ENCODE results near the gene TMEM219.
"Not testable (repeated sequence)": the region's sequence is repeated elsewhere in the genome, so short reads cannot be mapped to it uniquely, and the experiment has no call there.

Gene TMEM219

DNA sequence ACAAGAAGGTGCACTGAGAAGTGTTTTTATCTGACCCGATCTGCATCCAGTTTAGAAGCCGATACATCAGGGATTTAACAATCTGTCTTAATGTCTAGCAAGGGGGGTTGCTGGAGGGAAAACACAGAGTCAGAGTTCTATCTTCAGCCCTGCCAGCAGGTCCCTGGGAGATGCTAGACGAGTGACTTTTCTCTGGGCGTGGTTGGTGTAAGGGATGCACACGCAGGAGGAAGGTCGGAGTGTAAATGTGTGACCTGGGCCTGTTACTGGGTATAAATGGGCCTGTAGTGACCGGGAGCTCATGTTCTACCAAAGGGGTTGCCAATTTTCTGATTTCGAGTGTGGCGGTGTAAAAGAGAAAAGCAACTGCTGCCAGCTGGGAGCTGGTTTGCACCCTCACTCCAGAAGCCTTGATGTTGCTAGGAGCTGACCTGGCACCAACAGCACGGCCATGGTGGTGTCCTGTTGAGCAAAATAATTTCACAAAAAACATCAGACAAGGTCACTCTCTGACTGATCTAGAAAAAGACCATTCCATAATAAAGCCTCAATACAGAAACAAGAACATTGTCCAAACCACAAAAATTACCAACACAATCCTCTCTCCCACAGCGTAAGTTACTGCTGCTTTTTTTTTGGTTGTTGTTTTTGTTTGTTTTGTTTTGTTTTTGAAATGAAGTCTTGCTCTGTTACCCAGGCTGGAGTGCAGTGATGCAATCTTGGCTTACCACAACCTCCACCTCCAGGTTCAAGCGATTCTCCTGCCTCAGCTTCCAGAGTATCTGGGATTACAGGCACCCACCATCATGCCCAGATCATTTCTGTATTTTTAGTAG lies 34.6 kb upstream of the TMEM219 start:
- Mint-ChIP-seq H3K36me3 (peaks cover 4% of the 10 kb centered on the region), H3K4me3 (peak overlapping the region; percentile 95), H3K9me3 (no peaks in the 10 kb centered on the region), H3K4me1 (peaks cover 22% of the 10 kb centered on the region), H3K27ac (peak overlapping the region; percentile 95), H3K27me3 (no peaks in the 10 kb centered on the region)
- DNase-seq (ENCODE audit: low spot score in 2 of 2) (no peak), ATAC-seq (ENCODE audit: low read depth) (no peak)

DNA sequence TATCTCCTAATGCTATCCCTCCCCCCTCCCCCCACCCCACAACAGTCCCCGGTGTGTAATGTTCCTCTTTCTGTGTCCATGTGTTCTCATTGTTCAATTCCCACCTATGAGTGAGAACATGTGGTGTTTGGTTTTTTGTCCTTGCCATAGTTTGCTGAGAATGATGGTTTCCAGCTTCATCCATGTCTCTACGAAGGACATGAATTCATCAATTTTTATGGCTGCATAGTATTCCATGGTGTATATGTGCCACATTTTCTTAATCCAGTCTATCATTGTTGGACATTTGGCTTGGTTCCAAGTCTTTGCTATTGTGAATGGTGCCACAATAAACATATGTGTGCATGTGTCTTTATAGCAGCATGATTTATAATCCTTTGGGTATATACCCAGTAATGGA lies 30.1 kb upstream of the TMEM219 start:
- H3K27me3 Mint-ChIP-seq; ATAC-seq (ENCODE audit: low read depth); H3K4me3 Mint-ChIP-seq; H3K4me1 Mint-ChIP-seq; H3K36me3 Mint-ChIP-seq; DNase-seq (ENCODE audit: low spot score in 2 of 2); H3K9me3 Mint-ChIP-seq; H3K27ac Mint-ChIP-seq: not testable (repeated sequence)

DNA sequence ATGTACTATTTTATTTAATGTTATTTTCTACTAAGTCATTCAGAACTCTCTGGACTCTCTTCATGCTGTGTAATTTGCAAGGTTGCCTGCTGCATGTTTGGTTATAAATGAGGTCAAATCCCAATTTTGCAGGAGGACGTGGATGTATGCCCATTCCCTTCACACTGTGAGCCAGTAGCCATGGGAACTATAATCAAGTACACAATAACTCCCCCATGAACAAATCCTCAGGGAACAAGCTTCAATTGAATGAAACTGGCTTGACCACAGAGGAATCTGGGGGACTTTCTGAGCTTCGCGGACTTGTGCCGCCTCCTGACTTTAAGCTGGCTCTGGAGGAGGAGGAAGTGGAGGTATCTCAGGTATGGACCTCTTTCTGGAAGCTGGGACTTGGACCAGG lies 21.2 kb upstream of the TMEM219 start:
- Mint-ChIP-seq H3K27ac (no peak overlapping the region), H3K9me3 (no peaks in the 10 kb centered on the region), H3K36me3 (no peaks in the 10 kb centered on the region), H3K27me3 (peaks cover 13% of the 10 kb centered on the region), H3K4me3 (no peak overlapping the region), H3K4me1 (no peaks in the 10 kb centered on the region)
- no peak for DNase-seq (ENCODE audit: low spot score in 2 of 2)
- no peak for ATAC-seq (ENCODE audit: low read depth)

DNA sequence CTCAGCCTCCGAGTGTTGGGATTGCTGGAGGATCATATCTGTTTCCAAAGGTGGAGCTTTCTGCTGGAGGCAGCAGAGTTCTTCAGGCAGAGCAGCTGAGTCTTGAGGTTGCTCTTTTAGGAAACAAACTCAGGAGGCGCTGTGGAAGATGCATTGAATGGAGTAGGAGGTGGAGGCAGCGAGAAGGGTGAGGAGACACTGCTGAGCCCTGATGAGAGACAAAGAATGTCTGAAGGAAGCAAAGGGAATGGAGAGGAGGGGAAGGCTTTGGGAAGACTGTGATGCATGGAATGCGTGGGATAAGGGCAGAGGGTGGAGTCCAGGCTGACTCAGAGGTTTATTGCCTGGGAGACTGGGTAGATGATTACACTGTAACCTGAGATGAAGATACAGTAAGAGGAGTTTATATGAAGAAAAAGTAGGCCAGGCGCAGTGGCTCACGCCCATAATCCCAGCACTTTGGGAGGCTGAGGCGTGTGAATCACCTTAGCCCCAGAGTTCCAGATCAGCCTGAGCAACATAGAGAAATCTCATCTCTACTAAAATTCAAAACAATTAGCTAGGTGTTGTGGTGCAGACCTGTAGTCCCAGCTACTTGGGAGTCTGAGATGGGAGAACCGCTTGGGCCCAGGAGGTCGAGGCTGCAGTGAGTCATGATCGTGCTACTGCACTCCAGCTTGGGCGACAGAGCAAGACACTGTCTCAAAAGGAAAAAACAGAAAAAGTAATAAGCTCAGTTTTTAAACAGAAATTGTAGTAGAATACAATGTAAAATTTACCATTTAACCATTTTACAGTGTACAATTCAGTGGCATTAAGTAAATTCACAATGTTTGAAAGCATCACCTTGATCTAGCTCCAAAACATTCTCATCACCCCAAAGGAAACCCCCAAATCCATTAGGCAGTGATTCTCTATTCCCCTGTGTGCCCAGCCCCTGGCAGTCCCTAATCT lies 17.8 kb upstream of the TMEM219 start:
- Mint-ChIP-seq H3K9me3 (no peaks in the 10 kb centered on the region), H3K27me3 (peaks cover 8% of the 10 kb centered on the region), H3K4me1 (no peaks in the 10 kb centered on the region), H3K36me3 (no peaks in the 10 kb centered on the region), H3K4me3 (no peak overlapping the region), H3K27ac (no peak overlapping the region)
- ATAC-seq (ENCODE audit: low read depth) (no peak), DNase-seq (ENCODE audit: low spot score in 2 of 2) (no peak)

- Mint-ChIP-seq H3K4me1 (no peaks in the 10 kb centered on the region), H3K4me3 (no peak overlapping the region), H3K27ac (no peak overlapping the region), H3K9me3 (no peaks in the 10 kb centered on the region), H3K36me3 (peaks cover 6% of the 10 kb centered on the region), H3K27me3 (peaks cover 9% of the 10 kb centered on the region)
- ATAC-seq (ENCODE audit: low read depth) (no peak), DNase-seq (ENCODE audit: low spot score in 2 of 2) (no peak)
Measured at GRCh38 chr16:29947897-29948296, 14.0 kb upstream of the TMEM219 start.

DNA sequence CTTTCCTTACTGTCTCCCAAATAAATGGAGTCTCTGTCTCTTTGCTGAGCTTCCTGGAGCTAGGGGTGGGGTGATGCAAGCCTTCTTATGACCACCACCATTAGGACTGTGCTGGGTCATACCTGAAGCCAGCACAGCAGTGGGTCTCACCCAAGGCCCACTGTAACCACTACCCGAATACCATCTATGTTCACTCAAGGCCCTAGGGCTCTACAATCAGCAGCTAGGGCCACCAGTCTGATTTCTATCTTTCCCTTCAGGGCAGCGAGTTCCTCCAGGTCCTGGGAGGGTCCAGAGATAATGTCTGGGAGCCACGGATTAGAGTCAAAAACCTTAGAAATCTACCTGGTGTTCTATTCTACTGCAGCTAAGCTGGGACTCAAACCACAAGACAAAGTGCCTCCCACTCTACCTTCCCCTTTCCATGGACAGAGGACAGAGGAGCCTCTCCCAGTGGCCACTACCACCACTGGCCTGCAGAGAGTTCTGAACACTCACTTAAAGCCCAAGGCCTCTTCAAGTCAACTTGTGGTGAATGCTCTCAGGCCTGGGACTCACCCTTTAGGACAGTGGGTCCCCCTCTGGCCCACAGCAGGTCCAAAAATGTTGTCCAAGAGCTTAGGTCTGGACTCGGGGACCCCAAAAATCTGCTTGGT lies 10.9 kb upstream of the TMEM219 start:
- DNase-seq (ENCODE audit: low spot score in 2 of 2) (no peak), ATAC-seq (ENCODE audit: low read depth) (no peak)
- H3K27me3 Mint-ChIP-seq: peaks cover 9% of the 10 kb centered on the region
- H3K27ac Mint-ChIP-seq: no peak overlapping the region
- no peaks in the 10 kb centered on the region for H3K4me1 Mint-ChIP-seq
- H3K9me3 Mint-ChIP-seq: no peaks in the 10 kb centered on the region
- peaks cover 6% of the 10 kb centered on the region for H3K36me3 Mint-ChIP-seq
- H3K4me3 Mint-ChIP-seq: no peak overlapping the region

GRCh38 chr16:29951625-29952365 lies 10.1 kb upstream of the TMEM219 start:
- peaks cover 6% of the 10 kb centered on the region for H3K36me3 Mint-ChIP-seq
- no peaks in the 10 kb centered on the region for H3K4me1 Mint-ChIP-seq
- H3K27ac Mint-ChIP-seq: no peak overlapping the region
- no peaks in the 10 kb centered on the region for H3K9me3 Mint-ChIP-seq
- no peak for DNase-seq (ENCODE audit: low spot score in 2 of 2)
- ATAC-seq (ENCODE audit: low read depth): no peak
- no peak overlapping the region for H3K4me3 Mint-ChIP-seq
- peaks cover 9% of the 10 kb centered on the region for H3K27me3 Mint-ChIP-seq

DNA sequence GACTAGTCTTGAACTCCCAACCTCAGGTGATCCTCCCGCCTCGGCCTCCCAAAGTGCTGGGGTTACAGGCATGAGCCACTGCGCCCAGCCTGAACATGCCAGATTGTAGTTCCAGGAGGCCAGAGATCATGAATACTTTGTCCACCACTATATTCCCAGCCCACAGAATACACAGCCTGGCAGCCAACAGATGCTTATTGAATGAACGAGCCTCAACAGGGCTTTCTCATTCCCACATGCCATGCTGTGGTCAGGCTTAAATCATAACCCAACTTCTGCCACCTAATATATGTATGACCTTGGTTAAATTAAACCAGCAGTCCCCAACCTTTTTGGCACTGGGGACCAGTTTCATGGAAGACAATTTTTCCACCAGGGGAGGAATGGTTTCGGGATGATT lies 3.1 kb upstream of the TMEM219 start:
- no peaks in the 10 kb centered on the region for H3K27me3 Mint-ChIP-seq
- no peak overlapping the region for H3K27ac Mint-ChIP-seq
- no peaks in the 10 kb centered on the region for H3K9me3 Mint-ChIP-seq
- DNase-seq (ENCODE audit: low spot score in 2 of 2): no peak
- peaks cover 14% of the 10 kb centered on the region for H3K4me1 Mint-ChIP-seq
- ATAC-seq (ENCODE audit: low read depth): no peak
- H3K36me3 Mint-ChIP-seq: no peaks in the 10 kb centered on the region
- no peak overlapping the region for H3K4me3 Mint-ChIP-seq

DNA sequence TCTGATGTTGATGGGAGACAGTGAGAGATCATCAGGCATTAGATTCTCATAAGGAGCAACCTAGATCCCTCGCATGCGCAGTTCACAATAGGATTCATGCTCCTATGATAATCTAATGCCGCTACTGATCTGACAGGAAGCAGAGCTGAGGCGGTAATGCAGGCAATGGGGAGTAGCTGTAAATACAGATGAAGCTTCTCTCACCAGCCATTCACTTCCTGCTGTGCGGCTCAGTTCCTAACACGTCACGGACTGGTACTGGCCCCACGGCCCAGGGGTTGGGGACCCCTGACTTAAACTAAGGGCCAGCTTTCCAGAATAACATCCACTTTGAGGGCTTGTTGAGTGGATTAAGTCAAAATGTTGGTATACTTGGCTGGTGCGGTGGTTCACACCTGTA lies 2.6 kb upstream of the TMEM219 start:
- no peak overlapping the region for H3K4me3 Mint-ChIP-seq
- no peak for DNase-seq (ENCODE audit: low spot score in 2 of 2)
- no peak for ATAC-seq (ENCODE audit: low read depth)
- no peaks in the 10 kb centered on the region for H3K27me3 Mint-ChIP-seq
- H3K4me1 Mint-ChIP-seq: peaks cover 14% of the 10 kb centered on the region
- H3K36me3 Mint-ChIP-seq: no peaks in the 10 kb centered on the region
- no peaks in the 10 kb centered on the region for H3K9me3 Mint-ChIP-seq
- H3K27ac Mint-ChIP-seq: no peak overlapping the region

GRCh38 chr16:29959821-29960220 lies 2.1 kb upstream of the TMEM219 start:
- not testable (repeated sequence) for H3K4me3 Mint-ChIP-seq

GRCh38 chr16:29961127-29961478 lies 776 bp upstream of the TMEM219 start:
- Mint-ChIP-seq H3K9me3 (no peaks in the 10 kb centered on the region), H3K4me3 (peak overlapping the region; percentile 90), H3K27ac (peak overlapping the region; percentile 88), H3K36me3 (no peaks in the 10 kb centered on the region), H3K4me1 (peaks cover 14% of the 10 kb centered on the region), H3K27me3 (no peaks in the 10 kb centered on the region)
- DNase-seq (ENCODE audit: low spot score in 2 of 2): no peak
- ATAC-seq (ENCODE audit: low read depth): no peak

More at GRCh38 chr16:29959821-29960220, 2.1 kb upstream of the TMEM219 start:
- not testable (repeated sequence) for DNase-seq (ENCODE audit: low spot score in 2 of 2); ATAC-seq (ENCODE audit: low read depth); H3K9me3 Mint-ChIP-seq; H3K27me3 Mint-ChIP-seq; H3K36me3 Mint-ChIP-seq; H3K27ac Mint-ChIP-seq
- peaks cover 14% of the 10 kb centered on the region for H3K4me1 Mint-ChIP-seq

DNA sequence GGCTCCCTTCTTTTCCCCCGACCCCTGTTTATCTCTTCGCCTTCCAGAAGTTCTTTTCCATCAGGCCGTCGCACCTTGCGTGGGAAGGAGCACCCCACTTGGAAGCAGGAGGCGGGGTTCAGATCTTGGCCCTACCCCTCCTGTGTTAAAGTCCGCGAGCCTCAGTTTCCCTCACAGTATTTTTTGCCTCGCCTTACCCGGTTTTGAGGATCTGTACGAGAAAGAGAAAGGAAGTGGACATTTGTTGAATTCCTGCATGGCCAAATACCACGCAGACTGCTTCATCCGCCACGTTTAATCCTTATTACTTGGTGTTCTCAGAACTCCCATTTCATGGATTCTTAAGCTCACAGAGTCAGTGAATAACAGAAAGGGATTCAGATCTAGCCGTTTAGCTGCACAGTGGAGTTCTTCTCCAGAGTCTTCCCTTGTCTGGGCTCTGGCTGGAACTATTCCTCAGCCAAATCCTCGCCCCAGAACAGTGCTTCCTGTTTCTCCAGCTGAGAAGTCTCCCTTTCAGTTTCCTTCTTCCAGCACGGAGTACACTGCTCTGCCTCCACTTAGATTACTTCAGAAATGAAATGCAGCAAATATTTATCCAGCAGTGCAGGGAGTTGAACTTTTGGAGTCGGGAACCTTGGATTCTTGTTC lies 590 bp downstream of the TMEM219 start:
- Mint-ChIP-seq H3K4me1 (peaks cover 14% of the 10 kb centered on the region), H3K9me3 (no peaks in the 10 kb centered on the region), H3K27me3 (no peaks in the 10 kb centered on the region), H3K27ac (peak overlapping the region; percentile 88), H3K36me3 (no peaks in the 10 kb centered on the region), H3K4me3 (peak overlapping the region; percentile 90)
- no peak for ATAC-seq (ENCODE audit: low read depth)
- DNase-seq (ENCODE audit: low spot score in 2 of 2): no peak
